Activated CD4-positive, CD25-positive, alpha-beta regulatory T cell treated with anti-CD3 and anti-CD28 coated beads, Interleukin-2, amount 50 U/mL, for 24 hours (primary cell): ENCODE results near the gene NOP56.
"Not testable (repeated sequence)": the region's sequence is repeated elsewhere in the genome, so short reads cannot be mapped to it uniquely, and the experiment has no call there.

ENCODE experiments used
- ATAC-seq, 2 donors: fragments of 150-1000 bp; cut with Tn5 transposase; one replicate each; pipeline ENCODE4 v1.10.0; 2021; ENCODE audit warnings: mild to moderate bottlenecking in 1 of 2, moderate library complexity in 1 of 2

The NOP56 gene

DNA sequence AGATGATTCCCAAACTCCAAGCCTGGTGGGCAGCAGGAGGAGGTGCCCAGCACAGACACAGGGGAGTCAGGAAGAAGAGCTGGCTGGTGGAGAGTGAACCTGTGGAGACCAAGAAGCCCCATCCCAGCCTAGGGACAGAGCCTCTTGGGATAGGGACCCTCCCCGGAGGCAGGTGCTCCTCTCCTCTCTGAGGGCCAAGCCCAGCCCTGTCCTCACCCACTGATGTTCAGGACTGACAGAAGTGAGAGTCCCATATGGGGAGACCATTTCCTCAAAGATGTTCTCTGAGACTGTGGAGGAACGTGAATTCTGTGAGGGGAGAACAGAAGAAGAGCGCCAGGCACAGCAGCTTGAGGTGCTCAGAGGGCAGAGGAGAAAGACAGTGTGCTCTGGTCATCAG lies 37.8 kb downstream of the NOP56 start:
- ATAC-seq: no peak

DNA sequence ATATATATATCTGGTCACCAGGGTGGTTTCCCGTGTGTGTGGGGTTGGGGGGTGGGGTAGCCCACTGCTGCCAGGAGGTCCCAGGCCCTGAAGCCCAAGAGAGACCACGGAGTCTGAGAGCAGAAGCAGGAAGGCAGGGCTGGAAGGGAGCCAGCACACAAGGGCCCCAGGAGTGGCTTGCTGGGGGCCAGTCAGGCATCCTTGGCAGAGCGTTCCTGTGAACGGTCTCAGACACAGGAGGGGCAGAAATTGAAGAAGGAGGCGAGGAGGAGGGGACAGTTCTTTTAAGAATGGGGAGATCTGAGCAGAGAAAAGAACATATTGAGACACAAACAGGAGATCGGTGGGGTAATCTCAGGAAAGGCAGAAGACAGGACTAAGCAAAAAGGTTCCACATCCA lies 38.3 kb downstream of the NOP56 start:
- ATAC-seq: no peak

DNA sequence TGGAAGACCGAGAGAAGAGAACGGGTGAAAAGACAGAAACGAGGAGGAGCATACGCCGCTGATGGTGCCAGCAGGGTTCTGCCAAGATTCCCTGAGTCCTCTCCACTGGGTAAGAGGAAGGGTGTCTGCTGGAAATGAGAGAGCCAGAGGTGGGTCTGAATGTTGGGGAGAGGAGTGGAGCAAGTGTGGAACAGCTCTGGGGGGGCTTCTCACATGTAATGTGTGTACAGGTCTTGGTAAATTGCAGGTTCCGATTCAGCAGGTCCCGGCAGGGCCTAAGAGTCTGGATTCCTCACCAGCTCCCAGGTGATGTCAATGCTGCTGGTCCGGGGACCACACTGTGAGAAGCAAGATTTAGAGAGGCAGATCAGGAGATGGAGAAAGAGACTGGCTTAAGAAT lies 38.7 kb downstream of the NOP56 start:
- no peak for ATAC-seq

DNA sequence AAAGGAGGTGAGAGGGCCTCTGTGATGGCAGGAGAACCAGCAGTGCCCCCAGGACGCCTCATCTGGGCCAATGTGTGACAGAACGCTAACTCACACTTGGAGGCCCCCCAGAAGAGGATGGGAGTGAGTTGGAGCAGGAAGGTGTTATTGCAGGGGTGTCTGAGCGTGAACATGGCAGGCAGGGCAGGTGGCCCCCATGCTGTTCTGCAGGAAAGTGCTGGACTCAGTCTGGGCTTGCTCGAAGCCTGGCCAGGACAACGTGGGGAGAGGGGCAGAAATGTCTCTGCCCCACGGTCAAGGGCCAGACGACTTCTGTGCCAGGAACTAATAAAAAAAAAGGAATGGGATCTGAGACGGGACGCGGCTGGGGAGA lies 39.2 kb downstream of the NOP56 start:
- no peak for ATAC-seq

DNA sequence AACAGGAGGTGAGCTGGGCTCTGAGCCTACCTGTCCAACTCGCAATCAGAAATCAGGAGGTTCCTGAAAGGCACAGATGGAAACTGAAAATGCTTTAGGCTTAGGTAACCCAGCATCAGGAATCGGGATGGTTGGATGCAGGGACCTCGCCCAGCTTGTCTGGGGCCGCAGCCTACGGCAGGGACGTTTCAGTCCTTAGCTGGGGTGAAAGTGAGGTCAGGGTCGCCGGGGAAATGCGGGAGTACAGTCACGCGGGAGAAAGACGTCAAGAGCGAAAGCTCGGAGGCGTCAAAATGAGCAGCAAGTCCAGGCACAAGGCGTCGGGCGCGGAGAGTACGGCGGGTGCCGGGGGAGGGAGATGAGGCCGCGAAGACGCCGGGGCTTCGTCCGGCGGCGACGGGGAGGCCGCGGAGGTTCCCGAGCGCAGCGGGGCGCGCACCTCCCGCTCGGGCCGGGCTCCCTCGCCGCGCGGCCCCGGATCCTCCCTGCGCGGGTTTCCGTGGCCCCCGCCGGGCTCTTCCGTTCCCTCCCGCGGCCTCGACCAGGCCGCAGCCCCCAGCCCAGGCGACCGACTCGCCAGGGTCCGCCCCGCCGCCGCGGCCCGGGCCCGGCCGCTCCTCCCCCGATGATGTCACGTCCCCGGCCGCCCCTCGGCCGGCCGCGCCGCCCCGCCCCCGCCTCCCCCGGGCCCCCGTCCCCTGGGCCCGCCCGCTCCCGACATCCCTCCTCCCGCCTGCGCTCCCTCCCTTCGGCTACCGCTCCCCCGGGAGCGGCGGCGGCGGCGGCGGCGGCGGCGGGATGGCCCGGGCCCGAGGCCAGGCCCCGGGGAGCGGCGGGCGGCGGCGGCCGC lies 39.8 kb downstream of the NOP56 start, which contains the start of gene EBF4:
TSS of gene EBF4 (plus strand) at position 745 of the 850 bp plus-strand sequence. CDS start 866 bp downstream, outside the sequence.
- ATAC-seq: peak; percentile 10 to 11

DNA sequence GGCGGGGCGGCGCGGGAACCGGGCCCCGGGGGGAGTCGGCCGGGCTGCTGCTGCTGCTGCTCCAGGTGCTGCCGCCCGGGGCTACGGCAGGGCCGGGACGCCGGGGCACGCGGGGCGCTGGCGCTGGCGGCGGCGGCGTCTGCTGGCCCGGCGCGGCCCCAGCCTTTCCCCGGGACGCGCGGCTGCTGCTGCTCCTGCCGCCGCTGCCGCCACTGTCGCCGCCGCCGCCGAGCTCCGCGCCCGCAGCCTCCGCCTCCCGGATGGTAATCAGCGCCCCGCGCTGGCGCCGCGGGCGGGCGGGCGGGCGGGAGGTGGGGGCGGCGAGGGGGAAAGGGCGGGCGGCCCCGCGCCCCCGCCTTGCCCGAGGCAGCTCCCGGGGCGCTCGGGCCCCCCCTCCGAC lies 40.5 kb downstream of the NOP56 start:
- peak; percentile 2 to 11 for ATAC-seq

DNA sequence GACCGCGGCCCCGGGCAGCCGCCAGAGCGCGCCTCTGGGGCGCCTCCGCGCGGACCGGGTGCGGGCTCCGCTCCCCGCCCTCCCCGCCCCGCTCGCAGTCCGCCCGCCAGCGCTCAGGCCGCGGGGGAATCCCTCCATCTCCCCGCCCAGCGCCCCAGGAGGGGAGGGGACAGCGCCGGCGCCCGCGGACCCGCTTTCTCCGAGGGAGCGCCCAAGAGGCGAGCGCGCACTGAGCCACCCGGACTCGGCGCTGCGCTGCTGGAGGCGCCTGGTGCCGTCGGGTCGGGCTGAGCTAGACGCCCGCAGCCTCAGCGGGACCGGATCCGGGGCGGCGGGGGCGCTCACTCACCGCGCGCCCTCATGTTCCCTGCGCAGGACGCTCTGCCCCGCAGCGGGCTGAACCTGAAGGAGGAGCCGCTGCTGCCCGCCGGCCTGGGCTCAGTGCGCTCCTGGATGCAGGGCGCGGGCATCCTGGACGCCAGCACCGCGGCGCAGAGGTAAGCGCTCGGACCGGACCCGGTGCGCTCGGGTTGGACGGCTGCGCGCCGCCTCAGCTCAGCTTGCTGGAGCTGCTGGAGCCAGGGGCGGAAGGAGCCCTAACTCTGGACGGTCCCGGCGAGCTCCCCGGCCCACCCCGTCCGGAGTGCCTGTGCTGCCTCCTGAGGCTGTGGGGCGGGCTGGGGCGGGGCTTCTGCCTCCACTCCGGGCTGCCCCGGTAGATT lies 41.0 kb downstream of the NOP56 start:
- peak; percentile 36 to 40 for ATAC-seq

DNA sequence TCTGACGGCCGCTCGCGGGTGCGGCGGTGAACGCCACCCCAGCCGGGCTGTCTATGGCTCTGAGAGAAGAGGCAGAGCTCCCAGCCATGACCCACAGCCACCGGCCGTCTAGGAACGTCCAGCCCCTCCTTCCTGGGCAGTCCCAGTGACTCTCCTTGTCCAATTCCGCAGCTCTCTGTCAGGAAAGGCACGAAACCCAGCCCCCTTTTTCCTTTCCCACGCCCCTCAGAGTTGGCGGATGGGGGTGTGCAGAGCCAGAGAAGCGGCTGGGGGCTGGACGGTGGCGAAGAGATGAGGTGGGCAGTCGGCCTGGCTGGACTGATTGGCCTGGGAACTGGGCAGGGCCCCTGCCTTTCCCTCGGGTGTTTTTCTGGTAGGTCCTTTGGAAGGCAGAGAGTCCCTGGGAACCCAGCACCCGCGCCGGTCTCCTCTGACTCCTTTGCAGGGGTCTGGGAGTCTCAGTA lies 41.6 kb downstream of the NOP56 start:
- ATAC-seq: no peak

DNA sequence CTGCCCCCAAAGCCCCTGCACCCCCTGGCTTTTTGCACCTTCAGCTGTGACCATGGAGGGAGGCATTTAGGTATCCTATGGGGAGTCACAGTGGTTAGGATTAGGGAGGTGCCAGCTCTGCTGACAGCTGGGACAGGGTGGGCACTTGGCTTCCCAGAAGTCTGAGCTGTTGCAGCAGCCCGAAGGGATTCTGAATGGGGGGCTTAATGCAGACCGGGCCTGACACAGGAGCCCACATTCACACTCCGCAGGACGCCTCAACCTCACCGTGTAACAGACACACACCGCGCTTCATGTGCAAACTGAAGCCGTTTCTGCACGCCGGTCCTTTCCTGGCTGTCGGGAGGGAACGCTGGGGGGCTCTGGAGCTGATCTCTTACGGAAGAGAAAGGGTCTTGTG lies 42.1 kb downstream of the NOP56 start:
- ATAC-seq: no peak

DNA sequence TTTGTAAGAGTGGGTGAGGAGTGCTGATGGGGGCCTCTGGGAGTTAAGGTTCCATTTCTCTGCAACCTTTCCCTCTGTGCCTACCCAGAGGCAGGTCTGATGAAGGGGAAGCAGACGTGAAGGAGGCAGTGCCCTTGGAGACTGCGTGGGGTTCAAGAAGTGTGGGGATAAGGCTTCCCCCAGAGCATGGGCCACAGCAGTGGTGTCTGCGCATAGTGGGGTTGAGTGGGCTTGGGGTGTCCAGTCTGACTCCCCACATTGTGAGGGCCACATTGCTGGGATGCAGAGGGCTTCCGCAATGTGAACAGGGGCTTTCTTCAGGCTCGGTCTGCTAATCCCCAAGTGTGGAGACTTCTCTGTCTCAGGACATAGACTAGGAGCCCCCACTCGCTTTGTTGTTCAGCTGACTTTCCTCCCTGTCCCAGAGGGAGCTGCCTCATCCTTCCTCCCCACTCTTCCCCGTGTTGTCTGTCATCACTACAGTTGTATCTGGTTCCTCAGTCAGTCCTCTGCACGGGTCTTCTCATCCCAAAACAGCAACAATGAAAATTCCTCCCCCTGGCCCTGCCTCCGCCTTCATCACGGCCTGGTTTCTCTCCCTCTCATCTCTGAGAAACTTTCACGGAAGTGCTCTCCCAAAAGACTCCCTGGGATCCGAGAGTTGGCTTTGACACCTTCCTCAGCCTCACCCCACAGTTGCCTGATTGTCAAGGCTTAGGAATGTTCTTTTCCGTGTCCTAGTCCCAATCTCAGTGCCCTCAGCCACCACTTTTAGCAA lies 43.0 kb downstream of the NOP56 start:
- ATAC-seq: no peak

DNA sequence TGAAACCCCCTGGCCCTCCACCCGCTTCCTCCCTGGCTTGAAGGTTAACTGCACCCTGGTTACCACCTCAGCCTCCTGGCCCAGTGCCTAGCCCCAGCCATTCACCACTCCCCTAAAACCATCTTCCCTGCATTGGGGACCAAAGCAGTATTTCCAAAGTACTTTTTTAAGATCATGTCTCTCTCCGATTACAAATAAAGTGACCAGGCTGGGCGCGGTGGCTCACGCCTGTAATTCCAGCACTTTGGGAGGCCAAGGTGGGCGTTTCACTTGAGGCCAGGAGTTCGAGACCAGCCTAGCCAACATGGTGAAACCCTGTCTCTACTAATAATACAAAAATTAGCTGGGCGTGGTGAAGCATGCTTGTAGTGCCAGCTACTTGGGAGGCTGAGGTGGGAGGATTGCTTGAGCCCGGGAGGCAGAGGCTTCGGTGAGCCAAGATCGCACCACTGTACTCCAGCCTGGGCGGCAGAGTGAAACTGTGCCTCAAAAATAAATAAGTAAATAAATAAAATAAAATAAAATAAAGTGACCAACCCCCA lies 43.6 kb downstream of the NOP56 start:
- not testable (repeated sequence) for ATAC-seq

DNA sequence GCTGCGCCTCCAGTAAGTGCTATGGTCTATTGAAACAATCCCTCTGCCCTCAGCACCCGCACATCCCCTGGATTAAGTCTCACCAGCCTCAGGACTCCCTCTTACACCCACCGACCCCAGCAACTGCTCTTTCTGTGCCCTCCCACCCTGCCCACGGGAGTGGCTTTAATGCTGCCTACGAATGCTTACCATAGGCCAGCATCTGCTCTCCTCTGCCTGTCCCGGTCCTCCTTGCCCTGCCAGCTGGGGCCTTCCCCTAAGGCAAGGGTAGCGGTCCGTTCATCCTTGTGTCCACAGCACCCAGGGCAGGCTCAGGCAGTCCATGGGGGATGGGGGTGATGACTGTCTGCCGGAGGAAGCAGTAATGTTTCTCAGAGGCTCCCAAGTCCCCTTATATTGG lies 44.2 kb downstream of the NOP56 start:
- no peak for ATAC-seq

DNA sequence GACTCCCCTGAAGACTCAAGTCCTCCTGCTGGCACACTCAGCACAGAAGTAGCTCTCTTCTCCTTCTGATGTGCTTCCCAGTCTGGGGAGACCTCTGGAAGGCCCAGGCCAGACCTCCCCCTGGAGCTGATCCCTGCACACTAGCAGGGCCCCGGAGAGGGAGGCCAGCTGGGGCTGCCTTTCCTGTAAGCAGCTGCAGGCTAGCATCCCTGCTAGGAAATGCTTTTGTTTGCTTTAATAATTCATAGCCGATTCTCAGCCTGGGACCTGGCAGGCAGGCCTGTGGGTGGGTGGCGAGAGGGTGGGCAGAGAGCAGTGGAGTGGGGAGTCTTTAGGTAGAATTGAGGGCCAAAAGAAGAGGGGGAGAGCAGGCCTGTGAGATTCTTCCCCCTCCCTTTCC lies 45.3 kb downstream of the NOP56 start:
- no peak for ATAC-seq

DNA sequence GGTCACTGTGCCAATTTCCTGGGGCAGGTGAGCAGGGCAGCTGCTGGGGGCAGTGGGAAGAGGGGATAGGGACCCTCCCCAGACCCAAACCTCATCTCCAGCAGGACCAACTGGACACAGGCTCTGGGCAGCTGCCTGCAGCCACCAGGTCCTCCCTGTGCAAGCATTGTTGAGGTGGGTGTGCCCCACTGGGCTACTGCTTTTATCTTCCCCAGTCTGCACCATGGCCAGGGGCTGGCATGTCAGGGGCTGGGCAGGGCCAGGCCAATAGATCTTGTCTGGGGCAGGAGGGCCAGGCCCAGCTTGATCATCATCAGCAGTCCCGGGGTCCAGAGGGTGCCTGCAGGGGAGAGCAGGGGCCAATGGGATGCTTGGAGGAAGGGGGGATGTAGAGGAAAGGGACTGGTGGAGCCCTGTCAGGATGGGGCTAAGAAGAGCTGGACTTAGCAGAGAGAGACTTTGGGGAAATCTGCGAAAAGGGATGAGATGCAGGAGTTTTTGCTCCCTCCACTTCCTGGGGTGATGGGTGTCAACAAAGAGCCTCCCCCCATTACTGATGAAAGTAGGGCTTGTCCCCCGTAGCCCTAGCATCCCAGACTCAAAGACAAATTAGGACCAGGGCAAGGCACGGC lies 45.9 kb downstream of the NOP56 start:
- ATAC-seq: no peak

DNA sequence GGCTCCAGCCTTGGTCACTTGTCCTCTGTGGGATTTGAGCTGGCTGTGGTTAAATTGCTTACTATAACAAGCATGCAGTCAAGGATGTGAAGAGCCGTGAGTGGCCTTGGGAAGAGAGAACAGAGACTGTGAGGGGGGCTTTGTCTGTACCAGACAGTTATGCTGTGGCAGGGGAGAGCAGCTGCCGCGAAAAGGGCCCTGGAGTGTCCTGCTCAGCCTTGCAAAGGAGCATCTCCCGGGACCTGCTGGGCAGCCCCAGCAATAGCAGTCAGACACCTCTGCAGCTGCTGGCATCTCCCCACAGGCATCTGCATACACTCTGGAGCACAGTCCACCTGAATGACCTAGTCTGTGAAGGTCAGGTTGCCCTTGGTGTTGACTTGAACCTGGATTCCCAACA lies 46.5 kb downstream of the NOP56 start:
- no peak for ATAC-seq

DNA sequence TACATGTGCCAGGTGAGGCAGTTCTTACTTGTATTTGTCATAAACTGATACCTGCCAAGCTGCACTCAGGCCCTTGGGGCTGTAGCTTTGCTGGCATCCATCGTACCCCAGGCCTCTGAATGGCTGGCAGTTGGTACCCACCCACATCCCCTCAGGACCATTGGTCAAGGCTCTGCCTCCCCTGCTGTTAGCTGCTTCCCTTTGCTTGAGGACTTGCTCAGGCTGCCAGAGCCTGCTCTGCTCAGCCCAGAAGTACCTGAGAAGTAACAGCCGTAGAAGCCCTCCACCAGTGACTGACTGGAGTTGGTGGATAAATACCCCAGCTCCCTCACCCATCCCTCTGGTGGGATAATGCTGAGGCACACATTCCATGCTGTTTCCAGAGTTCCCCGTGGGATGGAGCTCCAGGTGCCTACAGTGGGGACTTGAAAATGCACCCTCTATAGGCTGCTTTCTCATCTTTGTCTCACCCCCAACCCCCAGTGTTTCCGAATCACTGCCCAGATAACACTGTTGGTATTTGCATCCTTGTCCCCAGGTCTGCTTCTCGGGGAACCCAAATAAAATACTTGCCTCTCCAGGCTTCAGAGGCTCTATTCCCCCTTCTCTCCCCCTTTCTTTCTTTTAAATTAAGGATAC lies 47.5 kb downstream of the NOP56 start:
- ATAC-seq: no peak

DNA sequence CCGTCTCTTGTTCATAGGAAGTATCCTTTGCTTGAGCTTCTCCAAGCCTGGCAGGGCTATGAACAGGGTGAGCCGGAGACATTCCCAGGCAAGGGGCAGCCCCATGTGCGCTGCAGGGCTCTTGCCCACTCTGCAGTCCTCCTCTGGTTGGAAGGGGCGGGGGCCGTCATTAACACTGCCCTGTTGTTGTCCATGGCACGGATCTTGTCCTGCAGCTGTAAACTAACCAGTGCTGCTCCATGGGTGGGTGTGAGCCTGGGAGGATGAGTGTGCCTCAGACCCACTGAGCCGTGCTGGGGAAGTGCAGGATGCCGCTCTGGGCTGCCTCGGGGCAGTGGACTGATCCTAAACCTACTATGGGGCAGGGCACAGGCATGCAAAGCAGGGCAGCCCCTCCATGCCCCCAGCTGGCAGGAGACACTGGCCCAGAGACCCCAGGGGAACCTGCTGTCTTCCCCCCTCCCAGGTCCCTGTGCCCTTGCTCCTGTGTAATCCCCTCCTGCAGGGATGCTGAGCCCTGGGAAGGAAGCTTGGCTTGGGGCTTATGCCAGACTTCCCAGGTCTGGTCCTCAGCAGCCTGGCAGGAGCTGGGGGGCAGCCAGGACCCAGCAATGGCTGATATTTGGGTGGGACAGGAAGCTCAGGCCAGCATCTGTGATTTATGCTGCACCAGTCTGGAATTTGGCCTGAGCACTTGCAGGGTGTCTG lies 48.6 kb downstream of the NOP56 start:
- ATAC-seq: no peak

DNA sequence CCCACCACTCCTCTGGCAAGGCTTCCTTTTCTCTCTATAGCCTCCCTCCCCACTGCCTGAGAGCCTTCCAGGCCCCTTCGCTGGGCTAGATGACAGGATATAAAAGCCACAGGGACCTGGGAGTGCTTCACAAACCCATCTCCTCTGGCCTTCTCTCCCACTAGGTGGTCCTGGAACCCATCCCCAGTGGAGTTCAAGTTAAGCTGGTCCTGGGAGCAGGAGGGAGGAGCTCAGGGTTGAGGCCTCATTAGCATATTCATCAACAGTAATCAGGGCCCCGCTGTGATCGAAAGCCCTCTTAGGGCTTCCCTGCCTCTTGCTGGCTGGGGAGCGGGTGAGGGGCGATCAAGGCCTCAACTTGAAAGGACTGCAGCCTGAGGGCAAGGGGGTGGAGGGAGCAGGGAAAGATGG lies 49.2 kb downstream of the NOP56 start:
- no peak for ATAC-seq

DNA sequence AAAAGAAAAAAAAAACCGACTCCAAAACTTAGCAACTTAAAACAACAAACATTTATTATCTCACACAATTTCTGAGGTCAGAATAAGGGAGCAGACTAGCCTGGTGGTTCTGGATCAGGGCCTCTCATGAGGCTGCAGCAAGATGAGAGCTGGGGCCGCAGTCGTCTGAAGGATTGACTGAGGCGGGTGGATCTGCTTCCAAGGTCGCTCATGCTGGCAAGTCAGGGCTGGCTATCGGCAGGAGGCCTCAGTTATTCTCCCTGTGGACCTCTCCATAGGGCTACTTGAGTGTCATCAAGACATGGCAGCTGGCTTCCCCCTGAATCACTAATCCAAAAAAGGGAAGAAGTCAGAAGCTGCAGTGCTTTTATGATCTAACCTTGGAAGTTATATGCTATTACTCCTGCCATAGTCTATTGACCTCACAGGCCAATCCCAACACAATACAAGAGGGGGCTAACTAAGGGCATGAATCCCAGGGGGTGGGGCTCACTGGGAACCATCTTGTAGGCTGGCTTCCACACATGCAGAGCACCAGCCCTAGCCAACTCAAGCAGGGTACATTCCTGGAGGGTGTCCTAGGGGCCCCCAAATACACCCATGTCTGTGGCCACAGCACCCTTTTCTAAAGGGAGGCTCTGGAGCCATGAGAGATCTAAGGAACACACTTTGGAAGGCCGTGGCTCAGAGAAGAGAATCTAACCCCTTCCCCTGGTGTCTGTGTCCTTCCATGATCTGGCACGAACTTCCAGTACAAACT lies 51.5 kb downstream of the NOP56 start:
- no peak for ATAC-seq

DNA sequence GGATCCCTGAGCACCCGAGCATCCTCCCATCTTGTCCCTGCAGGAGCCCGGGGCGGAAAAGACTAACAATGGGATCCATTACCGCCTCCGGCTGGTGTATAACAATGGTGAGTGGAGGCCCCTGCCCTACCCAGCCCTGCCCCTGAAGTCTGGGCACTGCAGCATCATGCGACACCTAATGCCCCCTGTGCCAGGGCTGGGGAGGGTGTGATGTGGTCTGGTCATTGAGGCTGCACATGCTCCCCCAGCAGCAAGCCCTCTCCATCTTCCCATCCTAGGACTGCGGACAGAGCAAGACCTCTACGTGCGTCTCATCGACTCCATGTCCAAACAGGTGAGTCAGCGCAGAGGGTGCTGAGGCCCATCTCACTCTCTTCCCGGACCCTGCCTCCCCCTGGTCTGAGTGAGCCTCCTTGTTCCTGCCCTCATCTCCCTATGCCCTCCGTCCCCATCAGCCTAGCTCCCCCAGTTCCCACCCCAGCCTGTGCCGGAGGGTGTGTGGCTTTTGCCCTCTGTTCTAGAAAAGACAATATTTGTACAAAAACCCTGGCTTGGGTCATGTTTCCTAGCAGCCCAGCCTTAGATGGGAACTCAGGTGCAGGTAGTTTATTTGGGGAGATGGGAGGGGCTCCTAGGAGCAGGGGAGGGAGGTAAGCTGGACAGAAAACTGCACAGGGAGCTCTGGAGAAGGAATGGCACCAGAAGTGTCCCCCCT lies 53.7 kb downstream of the NOP56 start:
- ATAC-seq: no peak
